Measurements from ENCODE around the gene ARHGAP19. TPM values are rescaled to one million over a fixed set of nuclear protein-coding genes. Genes with fewer than 3 reads are reported as not detected.
A peak's percentile ranks its signal among the peaks of the same experiment; 100 is the strongest.

Gene ARHGAP19
- 8.5 TPM for total RNA-seq
- polyA plus RNA-seq (ENCODE audit: insufficient read depth in 1 of 8, insufficient read length in 8 of 8, low replicate concordance in 1 of 8): 10 to 100 TPM in 6 of 8 donors, 1 to 10 TPM in 2; 9.0 to 19.9 (median 11.0) TPM
- long read RNA-seq, donor 1: 0 reads
- long read RNA-seq, donor 2, full-length matches to known transcripts: 1 of 1 reads
- long read RNA-seq, donor 2, partial matches to known transcripts: 0 of 1 reads
- long read RNA-seq, donor 2, other reads (novel, unspliced or antisense): 0 of 1 reads
- long read RNA-seq, donor 3, full-length matches to known transcripts: 2 of 2 reads
- long read RNA-seq, donor 3, partial matches to known transcripts: 0 of 2 reads
- long read RNA-seq, donor 3, other reads (novel, unspliced or antisense): 0 of 2 reads
- long read RNA-seq, donor 4, full-length matches to known transcripts: 2 of 2 reads
- long read RNA-seq, donor 4, partial matches to known transcripts: 0 of 2 reads
- long read RNA-seq, donor 4, other reads (novel, unspliced or antisense): 0 of 2 reads
- long read RNA-seq, donor 5, full-length matches to known transcripts: 3 of 3 reads
- long read RNA-seq, donor 5, partial matches to known transcripts: 0 of 3 reads
- long read RNA-seq, donor 5, other reads (novel, unspliced or antisense): 0 of 3 reads
- long read RNA-seq, donor 6, full-length matches to known transcripts: 2 of 2 reads
- long read RNA-seq, donor 6, partial matches to known transcripts: 0 of 2 reads
- long read RNA-seq, donor 6, other reads (novel, unspliced or antisense): 0 of 2 reads
- long read RNA-seq, donor 7: 0 reads
- long read RNA-seq, donor 8, partial matches to known transcripts: 0 of 1 reads
- long read RNA-seq, donor 8, other reads (novel, unspliced or antisense): 0 of 1 reads
- long read RNA-seq, donor 9, full-length matches to known transcripts: 1 of 1 reads
- long read RNA-seq, donor 9, partial matches to known transcripts: 0 of 1 reads
- long read RNA-seq, donor 9, other reads (novel, unspliced or antisense): 0 of 1 reads
- long read RNA-seq, donor 10, full-length matches to known transcripts: 3 of 3 reads
- long read RNA-seq, donor 10, partial matches to known transcripts: 0 of 3 reads
- long read RNA-seq, donor 10, other reads (novel, unspliced or antisense): 0 of 3 reads
- long read RNA-seq, donor 11, full-length matches to known transcripts: 2 of 2 reads
- long read RNA-seq, donor 11, partial matches to known transcripts: 0 of 2 reads
- long read RNA-seq, donor 11, other reads (novel, unspliced or antisense): 0 of 2 reads

GRCh38 chr10:97292097-97292861 is at the start of gene ARHGAP19:
ARHGAP19 (minus strand) TSS chr10:97292637; CDS start chr10:97292627, 10 bp downstream.
- Histone ChIP-seq H3K27ac (ENCODE audit: low read length) (peak within 1 kb of the TSS; percentile 98), H3K27me3 (ENCODE audit: control insufficient read depth, insufficient read depth, low read length) (no peaks in the 10 kb centered on the region), H3K9me3 (replicated peaks; ENCODE audit: control insufficient read depth, low read depth, low read length) (no peaks in the 10 kb centered on the region), H3K36me3 (ENCODE audit: control insufficient read depth, insufficient read depth, low read length) (peaks cover 3% of the 10 kb centered on the region), H3K4me1 (ENCODE audit: control insufficient read depth, insufficient read depth, low read length) (peaks cover 4% of the 10 kb centered on the region), H3K4me3 (ENCODE audit: low read length) (peak within 1 kb of the TSS; percentile 85)
- peak; percentile 100 for DNase-seq
- WGBS (ENCODE audit: insufficient coverage): under 1% methylated on average over 41 of the region's 55 CpGs

GRCh38 chr10:97341416-97341815 is 49.0 kb upstream of the ARHGAP19 start:
- no peak overlapping the region for H3K27ac ChIP-seq (ENCODE audit: low read length)
- no CpG with 5 or more reads among the region's 2 CpGs for WGBS (ENCODE audit: insufficient coverage)

DNA sequence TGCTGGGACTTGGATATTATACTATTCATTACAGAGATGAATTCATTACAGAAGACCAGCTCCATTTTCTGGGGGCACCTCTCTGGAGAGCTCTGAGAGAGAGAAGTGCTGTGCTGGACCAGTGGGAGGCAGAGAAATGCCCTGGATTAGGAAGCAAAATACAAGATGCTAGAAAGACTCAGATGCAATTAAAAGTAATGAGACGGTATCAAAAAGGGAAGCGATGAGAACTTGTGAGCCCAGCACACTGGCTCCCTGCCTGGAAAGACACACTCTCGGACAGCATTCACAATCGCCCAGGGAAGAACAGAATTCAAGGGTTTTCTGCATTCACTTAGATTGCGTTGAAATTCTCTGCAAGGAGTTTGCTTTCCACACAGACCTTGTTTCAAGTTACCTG is 45.6 kb upstream of the ARHGAP19 start:
- peaks cover 14% of the 10 kb centered on the region for H3K4me1 ChIP-seq (ENCODE audit: control insufficient read depth, insufficient read depth, low read length)
- H3K36me3 ChIP-seq (ENCODE audit: control insufficient read depth, insufficient read depth, low read length): no peaks in the 10 kb centered on the region
- H3K9me3 ChIP-seq (replicated peaks; ENCODE audit: control insufficient read depth, low read depth, low read length): no peaks in the 10 kb centered on the region
- no peak overlapping the region for H3K4me3 ChIP-seq (ENCODE audit: low read length)
- no peak for DNase-seq
- 5% methylated on average over 3 of the region's 5 CpGs for WGBS (ENCODE audit: insufficient coverage)
- H3K27me3 ChIP-seq (ENCODE audit: control insufficient read depth, insufficient read depth, low read length): peaks cover 21% of the 10 kb centered on the region
- H3K27ac ChIP-seq (ENCODE audit: low read length): no peak overlapping the region

More at GRCh38 chr10:97341416-97341815, 49.0 kb upstream of the ARHGAP19 start:
- Histone ChIP-seq H3K36me3 (ENCODE audit: control insufficient read depth, insufficient read depth, low read length) (no peaks in the 10 kb centered on the region), H3K4me1 (ENCODE audit: control insufficient read depth, insufficient read depth, low read length) (peaks cover 2% of the 10 kb centered on the region), H3K4me3 (ENCODE audit: low read length) (no peak overlapping the region), H3K27me3 (ENCODE audit: control insufficient read depth, insufficient read depth, low read length) (peaks cover 12% of the 10 kb centered on the region), H3K9me3 (replicated peaks; ENCODE audit: control insufficient read depth, low read depth, low read length) (no peaks in the 10 kb centered on the region)
- DNase-seq: no peak

DNA sequence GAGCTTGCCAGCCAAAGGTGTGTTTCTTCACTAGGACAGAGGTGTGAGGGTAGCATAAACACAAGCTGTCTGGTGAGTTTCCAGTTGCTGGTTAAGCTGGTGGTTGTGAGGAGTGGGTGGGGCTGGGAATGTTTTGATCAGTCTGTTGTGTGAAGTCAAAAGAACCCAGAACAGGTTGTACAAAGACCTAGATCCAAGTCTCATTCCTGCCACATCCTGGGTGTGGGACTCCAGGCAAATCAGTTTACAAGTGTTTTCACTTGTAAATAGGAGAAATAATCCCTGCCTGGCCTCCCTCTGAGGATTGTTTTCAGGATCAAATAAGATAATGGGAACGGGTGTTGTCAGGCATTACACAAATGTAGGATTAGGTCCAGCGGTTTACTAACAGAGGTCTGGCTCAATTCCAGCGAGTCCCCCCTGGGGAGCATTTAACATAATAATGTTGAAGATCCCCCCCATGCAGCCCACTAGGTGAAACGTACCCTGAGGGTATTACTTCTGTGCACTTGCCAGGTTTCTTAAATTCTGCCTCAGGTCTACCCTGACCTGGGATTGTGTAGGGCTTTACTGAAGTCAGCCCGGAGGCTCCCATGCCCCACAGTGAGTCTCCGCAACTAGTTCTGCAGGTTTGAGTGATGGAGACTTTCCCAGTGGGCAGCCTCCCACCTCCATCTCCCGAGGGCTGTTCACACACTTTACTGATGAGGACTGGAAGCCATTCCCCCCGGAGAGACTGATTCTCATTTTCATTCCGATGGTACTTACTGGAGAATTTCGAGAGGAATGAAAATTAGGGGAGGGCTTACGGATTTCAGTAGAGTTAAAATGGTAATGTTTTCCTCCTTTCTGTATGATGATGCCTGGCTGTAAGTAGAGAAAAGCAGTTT is 44.8 kb upstream of the ARHGAP19 start:
- H3K36me3 ChIP-seq (ENCODE audit: control insufficient read depth, insufficient read depth, low read length): no peaks in the 10 kb centered on the region
- DNase-seq: no peak
- peaks cover 21% of the 10 kb centered on the region for H3K27me3 ChIP-seq (ENCODE audit: control insufficient read depth, insufficient read depth, low read length)
- WGBS (ENCODE audit: insufficient coverage): no CpG with 5 or more reads among the region's 11 CpGs
- no peak overlapping the region for H3K27ac ChIP-seq (ENCODE audit: low read length)
- H3K4me1 ChIP-seq (ENCODE audit: control insufficient read depth, insufficient read depth, low read length): peaks cover 18% of the 10 kb centered on the region
- no peaks in the 10 kb centered on the region for H3K9me3 ChIP-seq (replicated peaks; ENCODE audit: control insufficient read depth, low read depth, low read length)
- no peak overlapping the region for H3K4me3 ChIP-seq (ENCODE audit: low read length)

- no CpG with 5 or more reads among the region's 5 CpGs for WGBS (ENCODE audit: insufficient coverage)
- Histone ChIP-seq H3K27me3 (ENCODE audit: control insufficient read depth, insufficient read depth, low read length) (peaks cover 21% of the 10 kb centered on the region), H3K4me3 (ENCODE audit: low read length) (no peak overlapping the region), H3K27ac (ENCODE audit: low read length) (no peak overlapping the region), H3K9me3 (replicated peaks; ENCODE audit: control insufficient read depth, low read depth, low read length) (no peaks in the 10 kb centered on the region), H3K36me3 (ENCODE audit: control insufficient read depth, insufficient read depth, low read length) (no peaks in the 10 kb centered on the region), H3K4me1 (ENCODE audit: control insufficient read depth, insufficient read depth, low read length) (peaks cover 26% of the 10 kb centered on the region)
- DNase-seq: no peak
Observed at GRCh38 chr10:97336446-97336845, 44.0 kb upstream of the ARHGAP19 start.

- Histone ChIP-seq H3K4me1 (ENCODE audit: control insufficient read depth, insufficient read depth, low read length) (peaks cover 28% of the 10 kb centered on the region), H3K4me3 (ENCODE audit: low read length) (no peak overlapping the region), H3K9me3 (replicated peaks; ENCODE audit: control insufficient read depth, low read depth, low read length) (no peaks in the 10 kb centered on the region), H3K36me3 (ENCODE audit: control insufficient read depth, insufficient read depth, low read length) (peaks cover 2% of the 10 kb centered on the region), H3K27me3 (ENCODE audit: control insufficient read depth, insufficient read depth, low read length) (peaks cover 21% of the 10 kb centered on the region), H3K27ac (ENCODE audit: low read length) (no peak overlapping the region)
- WGBS (ENCODE audit: insufficient coverage): no CpG with 5 or more reads among the region's 5 CpGs
- DNase-seq: no peak
Observed at GRCh38 chr10:97336006-97336405, 43.6 kb upstream of the ARHGAP19 start.

DNA sequence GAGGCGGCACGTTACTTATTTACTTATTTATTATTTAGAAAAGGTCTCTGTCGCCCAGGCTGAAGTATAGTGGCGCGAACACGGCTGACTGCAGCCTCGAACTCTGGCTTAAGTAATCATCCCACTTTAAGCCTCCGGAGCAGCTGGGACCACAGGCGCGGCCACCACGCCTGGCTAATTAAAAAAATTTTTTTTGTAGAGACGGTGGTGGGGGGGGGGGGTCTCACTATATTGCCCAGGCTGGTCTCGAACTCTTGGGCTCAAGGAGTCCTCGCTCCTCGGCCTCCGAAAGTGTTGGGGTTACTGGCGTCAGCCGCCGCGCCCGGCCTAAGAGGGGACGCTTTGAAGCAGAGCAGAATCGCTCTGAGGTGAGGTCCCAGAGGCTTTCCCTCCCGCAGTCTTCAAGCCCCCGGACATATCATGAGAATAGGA is 42.8 kb upstream of the ARHGAP19 start:
- Histone ChIP-seq H3K4me1 (ENCODE audit: control insufficient read depth, insufficient read depth, low read length) (peaks cover 28% of the 10 kb centered on the region), H3K4me3 (ENCODE audit: low read length) (peak overlapping the region; percentile 60), H3K27me3 (ENCODE audit: control insufficient read depth, insufficient read depth, low read length) (peaks cover 21% of the 10 kb centered on the region), H3K27ac (ENCODE audit: low read length) (no peak overlapping the region), H3K9me3 (replicated peaks; ENCODE audit: control insufficient read depth, low read depth, low read length) (no peaks in the 10 kb centered on the region), H3K36me3 (ENCODE audit: control insufficient read depth, insufficient read depth, low read length) (peaks cover 4% of the 10 kb centered on the region)
- 6% methylated on average over 7 of the region's 25 CpGs for WGBS (ENCODE audit: insufficient coverage)
- no peak for DNase-seq

- H3K27ac ChIP-seq (ENCODE audit: low read length): peak within 1 kb of the TSS; percentile 75
- H3K9me3 ChIP-seq (replicated peaks; ENCODE audit: control insufficient read depth, low read depth, low read length): no peaks in the 10 kb centered on the region
- H3K4me3 ChIP-seq (ENCODE audit: low read length): peak within 1 kb of the TSS; percentile 60
- H3K36me3 ChIP-seq (ENCODE audit: control insufficient read depth, insufficient read depth, low read length): peaks cover 4% of the 10 kb centered on the region
- peaks cover 21% of the 10 kb centered on the region for H3K27me3 ChIP-seq (ENCODE audit: control insufficient read depth, insufficient read depth, low read length)
- DNase-seq: peak; percentile 97
- peaks cover 28% of the 10 kb centered on the region for H3K4me1 ChIP-seq (ENCODE audit: control insufficient read depth, insufficient read depth, low read length)
- WGBS (ENCODE audit: insufficient coverage): under 1% methylated on average over 78 of the region's 103 CpGs
Observed at GRCh38 chr10:97334370-97335175, 42.1 kb upstream of the ARHGAP19 start, which contains the start of gene FRAT2. FRAT2 (minus strand) TSS chr10:97334729; CDS start chr10:97334572, 157 bp downstream.

Data from muscle of leg (tissue), 16 donors.